Gastroesophageal sphincter (tissue), 3 donors: Measurements from ENCODE around the gene COL4A2.

Experiments used
- EP300 ChIP-seq: sonication (generic); formaldehyde crosslinking; IDR thresholded peaks from one replicate; pipeline ENCODE4 v1.6.1; 2017; ENCODE audit warnings: antibody characterized with exemption, mild to moderate bottlenecking
- POLR2A ChIP-seq, 2 donors: fragments of 450-650 bp; IDR thresholded peaks; one replicate each; pipeline ENCODE4 v1.6.1; 2017; ENCODE audit warnings: antibody characterized with exemption in 2 of 2, mild to moderate bottlenecking in 2 of 2, moderate library complexity in 1 of 2
- POLR2AphosphoS5 ChIP-seq: sonication (generic); formaldehyde crosslinking; IDR thresholded peaks from one replicate; pipeline ENCODE4 v1.6.1; 2017; ENCODE audit warnings: antibody characterized with exemption
- TF ChIP-seq, protein P1 (sequence below), 4 experiments: fragments of 200-600 bp in 2 of 4; fragments of 450-650 bp in 2 of 4; sonication (generic) in 1 of 4; IDR thresholded peaks; one replicate each; pipeline ENCODE4 v1.5.1; 2017 to 2019; ENCODE audit warnings: antibody characterized with exemption in 4 of 4, mild to moderate bottlenecking in 2 of 4, moderate library complexity in 2 of 4

GRCh38 chr13:110542169-110542796, 235.2 kb downstream of the COL4A2 start:
- TF ChIP-seq, protein P1, sequence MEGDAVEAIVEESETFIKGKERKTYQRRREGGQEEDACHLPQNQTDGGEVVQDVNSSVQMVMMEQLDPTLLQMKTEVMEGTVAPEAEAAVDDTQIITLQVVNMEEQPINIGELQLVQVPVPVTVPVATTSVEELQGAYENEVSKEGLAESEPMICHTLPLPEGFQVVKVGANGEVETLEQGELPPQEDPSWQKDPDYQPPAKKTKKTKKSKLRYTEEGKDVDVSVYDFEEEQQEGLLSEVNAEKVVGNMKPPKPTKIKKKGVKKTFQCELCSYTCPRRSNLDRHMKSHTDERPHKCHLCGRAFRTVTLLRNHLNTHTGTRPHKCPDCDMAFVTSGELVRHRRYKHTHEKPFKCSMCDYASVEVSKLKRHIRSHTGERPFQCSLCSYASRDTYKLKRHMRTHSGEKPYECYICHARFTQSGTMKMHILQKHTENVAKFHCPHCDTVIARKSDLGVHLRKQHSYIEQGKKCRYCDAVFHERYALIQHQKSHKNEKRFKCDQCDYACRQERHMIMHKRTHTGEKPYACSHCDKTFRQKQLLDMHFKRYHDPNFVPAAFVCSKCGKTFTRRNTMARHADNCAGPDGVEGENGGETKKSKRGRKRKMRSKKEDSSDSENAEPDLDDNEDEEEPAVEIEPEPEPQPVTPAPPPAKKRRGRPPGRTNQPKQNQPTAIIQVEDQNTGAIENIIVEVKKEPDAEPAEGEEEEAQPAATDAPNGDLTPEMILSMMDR (IDR thresholded peaks at IDR 0.05) = no peak
- no peak for TF ChIP-seq POLR2A (IDR thresholded peaks at IDR 0.05)
- peak; percentile 61 for TF ChIP-seq POLR2AphosphoS5
- TF ChIP-seq EP300 = no peak
